H1 (cell line): ENCODE data around the gene NLRP3. TPM values are rescaled to one million over a fixed set of nuclear protein-coding genes. Genes with fewer than 3 reads are reported as not detected.

Experiments
- CTCF ChIA-PET: fragments of 300-600 bp; sonication (Branson Sonifier 250); formaldehyde crosslinking; loops from one replicate; lab custom pipeline; 2021; ENCODE audit not compliant: partially characterized antibody; lab: Charles Lee
- POLR2A ChIA-PET: fragments of 300-600 bp; sonication (Branson Sonifier 250); formaldehyde crosslinking; loops from one replicate; lab custom pipeline; 2021; ENCODE audit warnings: inconsistent platforms; ENCODE audit not compliant: partially characterized antibody; lab: Charles Lee
- DNase-seq, 2 experiments: peaks; one replicate each; pipeline versions ENCODE4 v3.0.0 to v3.0.0-alpha.2; 2010 to 2022; ENCODE audit warnings: low spot score in 2 of 2, low read depth in 1 of 2, mixed read lengths in 1 of 2
- FAIRE-seq: peaks from 2 replicates; lab custom pipeline; 2011; peaks lifted over from hg19 to GRCh38; lab: Jason Lieb, UNC
- H2AFZ ChIP-seq: 2 replicates; pipeline ENCODE4 v1.8.1; 2012; ENCODE audit warnings: low read length, inconsistent platforms
- H2AK5ac ChIP-seq: 2 replicates; pipeline ENCODE4 v1.6.1; 2013; ENCODE audit warnings: low read depth, low read length
- H2BK120ac ChIP-seq: replicated peaks from 2 replicates; pipeline ENCODE3; 2013; ENCODE audit warnings: low read depth, low read length, inconsistent platforms
- H2BK12ac ChIP-seq: 2 replicates; pipeline ENCODE4 v1.6.1; 2013; ENCODE audit warnings: low read depth, low read length
- H2BK15ac ChIP-seq: 2 replicates; pipeline ENCODE4 v1.6.1; 2013; ENCODE audit warnings: low read length
- H2BK20ac ChIP-seq: 2 replicates; pipeline ENCODE4 v1.6.1; 2013; ENCODE audit warnings: low read length
- H2BK5ac ChIP-seq: 2 replicates; pipeline ENCODE4 v1.6.1; 2013; ENCODE audit warnings: low read depth, low read length
- H3K14ac ChIP-seq: 2 replicates; pipeline ENCODE4 v1.6.1; 2013; ENCODE audit warnings: inconsistent platforms; ENCODE audit not compliant: insufficient read length
- H3K18ac ChIP-seq: 2 replicates; pipeline ENCODE4 v1.6.1; 2013; ENCODE audit warnings: low read length; ENCODE audit errors: extremely low read depth
- H3K23ac ChIP-seq: 2 replicates; pipeline ENCODE4 v1.6.1; 2013; ENCODE audit warnings: inconsistent platforms; ENCODE audit not compliant: insufficient read length
- H3K23me2 ChIP-seq: 2 replicates; pipeline ENCODE4 v1.6.1; 2013; ENCODE audit warnings: low read depth, low read length
- H3K27ac ChIP-seq: 2 replicates; pipeline ENCODE4 v1.6.1; 2011; ENCODE audit warnings: low read depth, low read length, inconsistent platforms
- H3K27me3 ChIP-seq, 4 experiments: replicated peaks in 1 of 4; 1 replicate in 1 of 4; 2 replicates in 3 of 4; pipeline versions ENCODE4 v1.6.1 to v1.8.1; 2011 to 2013; ENCODE audit warnings: low read length in 3 of 4, mild to moderate bottlenecking in 3 of 4, inconsistent platforms in 2 of 4, mixed read lengths in 2 of 4, moderate library complexity in 1 of 4; ENCODE audit not compliant: control insufficient read depth in 3 of 4, insufficient read depth in 3 of 4; ENCODE audit errors: extremely low read depth in 1 of 4
- H3K36me3 ChIP-seq, 4 experiments: 2 replicates each; pipeline versions ENCODE4 v1.6.1 to v1.8.1; 2011 to 2013; ENCODE audit warnings: mild to moderate bottlenecking in 4 of 4, low read length in 3 of 4, moderate library complexity in 2 of 4, control low read depth in 1 of 4, inconsistent platforms in 1 of 4; ENCODE audit not compliant: insufficient read depth in 4 of 4, control insufficient read depth in 2 of 4
- H3K4ac ChIP-seq: replicated peaks from 2 replicates; pipeline ENCODE3; 2013; ENCODE audit warnings: low read length, low read depth, mixed read lengths, inconsistent platforms; ENCODE audit not compliant: insufficient read length
- H3K4me1 ChIP-seq, 4 experiments: replicated peaks in 1 of 4; 1 replicate in 1 of 4; 2 replicates in 3 of 4; pipeline versions ENCODE4 v1.6.1 to v1.8.1; 2011 to 2013; ENCODE audit warnings: low read length in 3 of 4, inconsistent platforms in 2 of 4, mixed read lengths in 1 of 4; ENCODE audit not compliant: insufficient read depth in 4 of 4, control insufficient read depth in 3 of 4
- H3K4me2 ChIP-seq, 2 experiments: 2 replicates each; pipeline versions ENCODE4 v1.6.1 to v1.8.1; 2011 to 2013; ENCODE audit warnings: low read depth in 2 of 2, low read length in 2 of 2, control low read depth in 1 of 2, inconsistent platforms in 1 of 2, mild to moderate bottlenecking in 1 of 2; ENCODE audit not compliant: insufficient read depth in 1 of 2
- H3K4me3 ChIP-seq, 4 experiments: fragments of 200-600, 300-600 bp in 1 of 4; sonication (generic), shearing (Covaris generic), sonication (Bioruptor Twin) in 1 of 4; 2 replicates each; pipeline versions ENCODE4 v1.5.1 to v1.8.1; 2011 to 2016; ENCODE audit warnings: low read length in 4 of 4, low read depth in 3 of 4, control low read depth in 2 of 4, inconsistent platforms in 2 of 4, mild to moderate bottlenecking in 2 of 4, mixed read lengths in 1 of 4, moderate library complexity in 1 of 4; ENCODE audit not compliant: insufficient read depth in 2 of 4; ENCODE audit errors: extremely low read depth in 1 of 4
- H3K56ac ChIP-seq: replicated peaks from 2 replicates; pipeline ENCODE3; 2013; ENCODE audit warnings: low read depth, mild to moderate bottlenecking, mixed read lengths, low read length, inconsistent platforms; ENCODE audit not compliant: insufficient read length
- H3K79me1 ChIP-seq: 2 replicates; pipeline ENCODE4 v1.6.1; 2013; ENCODE audit warnings: low read depth, low read length, control low read depth
- H3K79me2 ChIP-seq, 2 experiments: 2 replicates each; pipeline versions ENCODE4 v1.6.1 to v1.8.1; 2012 to 2013; ENCODE audit warnings: low read length in 2 of 2, mild to moderate bottlenecking in 2 of 2, inconsistent platforms in 1 of 2; ENCODE audit not compliant: insufficient read depth in 2 of 2, control insufficient read depth in 1 of 2
- H3K9ac ChIP-seq, 4 experiments: replicated peaks in 1 of 4; 1 replicate in 1 of 4; 2 replicates in 3 of 4; pipeline versions ENCODE4 v1.6.1 to v1.8.1; 2011 to 2013; ENCODE audit warnings: low read depth in 3 of 4, low read length in 3 of 4, control low read depth in 2 of 4, mild to moderate bottlenecking in 2 of 4, moderate library complexity in 2 of 4, inconsistent platforms in 1 of 4; ENCODE audit errors: extremely low read depth in 1 of 4
- H3K9me3 ChIP-seq, 2 experiments: 2 replicates each; pipeline versions ENCODE4 v1.6.1 to v1.8.1; 2012 to 2013; ENCODE audit warnings: mild to moderate bottlenecking in 2 of 2, moderate library complexity in 2 of 2, control low read depth in 1 of 2, inconsistent platforms in 1 of 2, low read depth in 1 of 2, low read length in 1 of 2, mixed read lengths in 1 of 2; ENCODE audit not compliant: insufficient read depth in 2 of 2
- H4K20me1 ChIP-seq, 2 experiments: replicated peaks in 1 of 2; 2 replicates each; pipeline versions ENCODE3 to v1.8.1; 2011 to 2013; ENCODE audit warnings: inconsistent platforms in 2 of 2, low read length in 2 of 2, mild to moderate bottlenecking in 1 of 2; ENCODE audit not compliant: insufficient read depth in 2 of 2, control insufficient read depth in 1 of 2
- H4K5ac ChIP-seq: 2 replicates; pipeline ENCODE4 v1.6.1; 2013; ENCODE audit warnings: low read length, low read depth, mixed read lengths, inconsistent platforms; ENCODE audit not compliant: insufficient read length
- H4K8ac ChIP-seq: 2 replicates; pipeline ENCODE4 v1.8.0; 2013; ENCODE audit warnings: mild to moderate bottlenecking, moderate library complexity, low read length, inconsistent platforms; ENCODE audit not compliant: insufficient read depth; ENCODE audit errors: extremely low read depth
- H4K91ac ChIP-seq: replicated peaks from 2 replicates; pipeline ENCODE3; 2013; ENCODE audit warnings: low read length, mixed read lengths, inconsistent platforms; ENCODE audit not compliant: insufficient read length
- POLR2A ChIP-seq, 2 experiments: IDR thresholded peaks; 1 replicate in 1 of 2; 2 replicates in 1 of 2; pipeline ENCODE4 v1.6.1; 2011; ENCODE audit warnings: low read depth in 2 of 2, low read length in 2 of 2, mild to moderate bottlenecking in 2 of 2; ENCODE audit errors: control extremely low read depth in 1 of 2
- TEAD4 ChIP-seq: IDR thresholded peaks from 2 replicates; pipeline ENCODE4 v1.6.1; 2012; ENCODE audit warnings: low read depth, low read length, inconsistent platforms, mixed read lengths
- WGBS, 2 experiments: shearing (Covaris generic) in 1 of 2; methylation state at CpG; one replicate each; pipeline versions ENCODE4 v1.1.6 to v1.1.7; 2013 to 2015; ENCODE audit warnings: low lambda C conversion rate in 2 of 2, mixed read lengths in 2 of 2, inconsistent platforms in 1 of 2, low coverage in 1 of 2, missing lambda C conversion rate in 1 of 2; ENCODE audit not compliant: insufficient replicate concordance in 2 of 2, insufficient coverage in 1 of 2, insufficient read length in 1 of 2; ENCODE audit errors: extremely low coverage in 1 of 2, missing lambda C conversion rate in 1 of 2; 5-methylcytosine and 5-hydroxymethylcytosine counted together
- polyA plus RNA-seq, 7 experiments: library from polyadenylated mRNA; depleted of rRNA in 3 of 7; stranded (reverse) in 5 of 7; unstranded in 2 of 7; fragments of >200 nt in 5 of 7; fragments of 200-250 nt in 2 of 7; gene quantifications; 1 replicate in 5 of 7; 2 replicates in 1 of 7; 4 replicates in 1 of 7; pipeline versions ENCODE4 v1.2.1 to v1.2.3, GENCODE V29; 2011 to 2013; ENCODE audit warnings: missing spikeins in 2 of 7, mixed read lengths in 2 of 7
- total RNA-seq: library from RNA; stranded (reverse); fragmentation: NEBNext Ultra II Directional; extraction: Animal tissue kit (Norgen Biotek cat#: 25700); gene quantifications from 2 replicates; pipeline ENCODE4 v1.2.1, GENCODE V29; 2021

Gene NLRP3
- total and polyA plus RNA-seq, 2 of the 8 experiments (the other 6 are each of a cell fraction or from before 2014, with no cell fraction given), result 0.05 to 0.19 TPM

GRCh38 chr1:247370786-247371732 is 44.9 kb upstream of the NLRP3 start:
- Histone ChIP-seq H2BK120ac (no peak overlapping the region), H3K4me3 (no peak overlapping the region), H4K8ac (no peak overlapping the region), H3K4me1 (peaks cover 8 to 20% (median 17%) of the 10 kb centered on the region in 4 experiments; a peak in 6 of 7 replicates), H3K14ac (no peak overlapping the region), H3K18ac (no peak overlapping the region; the same call in 1 of the 2 replicates), H4K91ac (no peak overlapping the region), H2AFZ (no peak overlapping the region), H3K23me2 (no peaks in the 10 kb centered on the region; the same call in 1 of the 2 replicates), H2AK5ac (no peak overlapping the region), H2BK12ac (peak overlapping the region; percentile 50; the same call in 1 of the 2 replicates), H3K56ac (no peak overlapping the region), H4K20me1 (no peaks in the 10 kb centered on the region), H4K5ac (no peak overlapping the region), H3K4me2 (no peak overlapping the region), H3K27ac (no peak overlapping the region), H3K23ac (no peak overlapping the region), H2BK20ac (no peak overlapping the region; the same call in 1 of the 2 replicates), H2BK15ac (no peak overlapping the region), H3K36me3 (no peaks in the 10 kb centered on the region), H3K79me2 (no peaks in the 10 kb centered on the region), H2BK5ac (no peak overlapping the region), H3K27me3 (no peaks in the 10 kb centered on the region; a peak in 1 of 7 replicates), H3K9me3 (0 out of 4 replicates have a peak, but pooled peaks cover under 1 to 2% of the 10 kb centered on the region in 2 experiments), H3K4ac (no peak overlapping the region), H3K79me1 (no peaks in the 10 kb centered on the region), H3K9ac (no peak overlapping the region)
- WGBS, 2 experiments, result 85% methylated on average over 16 of the region's 16 CpGs; no CpG with 5 or more reads in 1 of the 2 experiments
- TF ChIP-seq POLR2A (IDR thresholded peaks at IDR 0.05; ENCODE audit: control extremely low read depth in 1 of 2, low read depth in 2 of 2, low read length in 2 of 2), result no peak
- peak; percentile 37; the same call in 1 of the 2 replicates for TF ChIP-seq TEAD4
- ChIA-PET CTCF (interaction anchor here (0.6 to 1.1 kb wide), 4 partner anchors 13 to 113 kb away, joined by 3 read pairs; no protein-coding TSS in a partner anchor), POLR2A (interaction anchor here (0.6 to 0.7 kb wide), 2 partner anchors 87 to 373 kb away, joined by 3 read pairs; no protein-coding TSS in a partner anchor)
- DNase-seq (no peak), FAIRE-seq (no peak)
